Measurements from ENCODE around the gene PRKRA.

PRKRA gene

DNA sequence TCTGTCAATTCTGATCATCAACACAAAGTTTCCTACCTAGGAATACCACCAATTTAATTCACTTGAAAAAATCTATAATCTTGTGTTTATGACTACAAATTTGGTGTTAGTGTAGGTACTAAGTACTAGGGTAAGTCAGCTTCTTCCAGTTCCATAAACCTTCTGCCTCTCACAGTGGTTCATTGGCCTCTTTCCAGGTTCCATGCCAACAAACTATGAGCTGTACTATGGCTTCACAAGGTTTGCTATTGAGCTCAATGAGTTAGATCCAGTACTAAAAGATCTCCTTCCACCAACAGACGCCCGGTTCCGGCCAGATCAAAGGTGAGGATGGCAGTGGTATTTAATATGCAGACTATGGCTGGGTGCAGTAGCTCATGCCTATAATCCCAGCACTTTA, 58.8 kb downstream of the PRKRA start:
- Histone ChIP-seq H3F3A (ENCODE audit: insufficient read depth) (no peaks in the 10 kb centered on the region), H2AFZ (ENCODE audit: low read depth, low read length, severe bottlenecking) (no peak overlapping the region), H3K4me2 (ENCODE audit: low read depth, low read length, poor library complexity, severe bottlenecking) (no peak overlapping the region), H4K20me1 (ENCODE audit: low read depth, low read length) (0 out of 2 replicates have a peak, but pooled peaks cover 3% of the 10 kb centered on the region), H3K27ac (ENCODE audit: low read depth, low read length) (no peak overlapping the region), H3K79me2 (ENCODE audit: insufficient read depth, low read length) (no peaks in the 10 kb centered on the region), H3K9me2 (replicated peaks; ENCODE audit: insufficient read depth, low read length) (no peaks in the 10 kb centered on the region), H3K27me3 (ENCODE audit: low read length) (no peaks in the 10 kb centered on the region), H3K9ac (ENCODE audit: low read length) (no peak overlapping the region), H3K4me3 (ENCODE audit: insufficient read depth, low read length, poor library complexity, severe bottlenecking) (no peak overlapping the region), H3K9me3 (ENCODE audit: insufficient read depth, low read length) (no peaks in the 10 kb centered on the region), H3K36me3 (ENCODE audit: low read length) (no peaks in the 10 kb centered on the region)
- TF ChIP-seq, protein P1, sequence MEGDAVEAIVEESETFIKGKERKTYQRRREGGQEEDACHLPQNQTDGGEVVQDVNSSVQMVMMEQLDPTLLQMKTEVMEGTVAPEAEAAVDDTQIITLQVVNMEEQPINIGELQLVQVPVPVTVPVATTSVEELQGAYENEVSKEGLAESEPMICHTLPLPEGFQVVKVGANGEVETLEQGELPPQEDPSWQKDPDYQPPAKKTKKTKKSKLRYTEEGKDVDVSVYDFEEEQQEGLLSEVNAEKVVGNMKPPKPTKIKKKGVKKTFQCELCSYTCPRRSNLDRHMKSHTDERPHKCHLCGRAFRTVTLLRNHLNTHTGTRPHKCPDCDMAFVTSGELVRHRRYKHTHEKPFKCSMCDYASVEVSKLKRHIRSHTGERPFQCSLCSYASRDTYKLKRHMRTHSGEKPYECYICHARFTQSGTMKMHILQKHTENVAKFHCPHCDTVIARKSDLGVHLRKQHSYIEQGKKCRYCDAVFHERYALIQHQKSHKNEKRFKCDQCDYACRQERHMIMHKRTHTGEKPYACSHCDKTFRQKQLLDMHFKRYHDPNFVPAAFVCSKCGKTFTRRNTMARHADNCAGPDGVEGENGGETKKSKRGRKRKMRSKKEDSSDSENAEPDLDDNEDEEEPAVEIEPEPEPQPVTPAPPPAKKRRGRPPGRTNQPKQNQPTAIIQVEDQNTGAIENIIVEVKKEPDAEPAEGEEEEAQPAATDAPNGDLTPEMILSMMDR (IDR thresholded peaks at IDR 0.05; ENCODE audit: insufficient read depth, low read length, poor library complexity, severe bottlenecking) = no peak
- no peak for TF ChIP-seq EZH2phosphoT487 (conservative IDR thresholded peaks at IDR 0.05; ENCODE audit: low read length)

DNA sequence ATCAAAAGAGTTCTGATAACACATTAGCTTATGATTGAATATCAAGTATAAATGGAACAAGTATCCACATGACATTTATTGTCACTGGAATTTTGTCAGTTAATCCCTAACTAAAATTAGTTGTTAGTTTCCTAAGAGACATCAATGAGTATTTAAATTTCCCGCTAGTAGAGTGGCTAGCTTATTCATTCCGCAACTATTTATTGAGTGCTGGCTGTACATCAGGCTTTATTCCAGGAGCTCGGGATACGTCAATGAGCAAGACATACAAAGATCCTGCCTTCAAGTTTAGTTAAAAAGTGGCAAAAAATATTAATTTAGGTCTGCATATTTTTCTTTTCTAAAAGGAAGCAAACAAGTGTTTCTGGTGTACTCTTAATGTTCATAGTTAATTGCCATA, 59.3 kb downstream of the PRKRA start:
- Histone ChIP-seq H3K4me2 (ENCODE audit: low read depth, low read length, poor library complexity, severe bottlenecking) (no peak overlapping the region), H3K27ac (ENCODE audit: low read depth, low read length) (no peak overlapping the region), H3K9me2 (replicated peaks; ENCODE audit: insufficient read depth, low read length) (no peaks in the 10 kb centered on the region), H3K9ac (ENCODE audit: low read length) (no peak overlapping the region), H3K79me2 (ENCODE audit: insufficient read depth, low read length) (no peaks in the 10 kb centered on the region), H3F3A (ENCODE audit: insufficient read depth) (no peaks in the 10 kb centered on the region), H4K20me1 (ENCODE audit: low read depth, low read length) (0 out of 2 replicates have a peak, but pooled peaks cover 3% of the 10 kb centered on the region), H3K27me3 (ENCODE audit: low read length) (no peaks in the 10 kb centered on the region), H3K9me3 (ENCODE audit: insufficient read depth, low read length) (no peaks in the 10 kb centered on the region), H2AFZ (ENCODE audit: low read depth, low read length, severe bottlenecking) (no peak overlapping the region), H3K36me3 (ENCODE audit: low read length) (no peaks in the 10 kb centered on the region), H3K4me3 (ENCODE audit: insufficient read depth, low read length, poor library complexity, severe bottlenecking) (no peak overlapping the region)
- no peak for TF ChIP-seq EZH2phosphoT487 (conservative IDR thresholded peaks at IDR 0.05; ENCODE audit: low read length)
- TF ChIP-seq, protein P1 (IDR thresholded peaks at IDR 0.05; ENCODE audit: insufficient read depth, low read length, poor library complexity, severe bottlenecking) = no peak

DNA sequence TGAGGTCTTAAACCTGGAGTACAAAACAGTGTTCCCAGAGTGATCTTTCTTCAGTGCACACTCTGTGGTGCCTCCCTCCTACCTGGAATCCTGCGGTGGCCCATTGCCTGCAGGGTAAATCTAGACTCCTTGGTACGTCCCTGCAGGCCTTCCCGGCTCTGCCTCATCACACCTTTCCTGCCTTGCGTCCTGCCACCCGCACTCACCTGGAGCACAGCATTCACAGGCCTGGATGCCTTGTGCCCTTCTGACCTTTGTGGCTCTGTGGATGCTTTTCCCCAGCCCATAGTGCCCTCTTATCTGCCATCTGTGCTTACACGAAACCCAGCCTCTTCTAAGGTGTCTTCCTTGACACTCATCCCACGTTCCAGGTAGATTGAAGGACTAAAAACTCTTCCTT, 62.7 kb downstream of the PRKRA start:
- H4K20me1 ChIP-seq (ENCODE audit: low read depth, low read length) = 0 out of 2 replicates have a peak, but pooled peaks cover 3% of the 10 kb centered on the region
- no peak overlapping the region for H3K4me3 ChIP-seq (ENCODE audit: insufficient read depth, low read length, poor library complexity, severe bottlenecking)
- TF ChIP-seq, protein P1 (IDR thresholded peaks at IDR 0.05; ENCODE audit: insufficient read depth, low read length, poor library complexity, severe bottlenecking) = no peak
- no peak for TF ChIP-seq EZH2phosphoT487 (conservative IDR thresholded peaks at IDR 0.05; ENCODE audit: low read length)
- no peaks in the 10 kb centered on the region for H3K9me2 ChIP-seq (replicated peaks; ENCODE audit: insufficient read depth, low read length)
- H2AFZ ChIP-seq (ENCODE audit: low read depth, low read length, severe bottlenecking) = no peak overlapping the region
- no peaks in the 10 kb centered on the region for H3K27me3 ChIP-seq (ENCODE audit: low read length)
- no peak overlapping the region for H3K4me2 ChIP-seq (ENCODE audit: low read depth, low read length, poor library complexity, severe bottlenecking)
- H3K79me2 ChIP-seq (ENCODE audit: insufficient read depth, low read length) = no peaks in the 10 kb centered on the region
- H3K9me3 ChIP-seq (ENCODE audit: insufficient read depth, low read length) = no peaks in the 10 kb centered on the region
- no peak overlapping the region for H3K9ac ChIP-seq (ENCODE audit: low read length)
- no peaks in the 10 kb centered on the region for H3K36me3 ChIP-seq (ENCODE audit: low read length)
- no peak overlapping the region for H3K27ac ChIP-seq (ENCODE audit: low read depth, low read length)
- H3F3A ChIP-seq (ENCODE audit: insufficient read depth) = no peaks in the 10 kb centered on the region
